DND-41 (cell line): ENCODE data around the gene SCAND1.

Source experiments
- CTCF ChIP-seq: IDR thresholded peaks from 2 replicates; pipeline ENCODE4 v1.5.1; 2012; ENCODE audit warnings: borderline replicate concordance, low read length, moderate library complexity, mild to moderate bottlenecking; ENCODE audit not compliant: poor library complexity, severe bottlenecking; ENCODE audit errors: extremely low read depth
- EZH2 ChIP-seq: IDR thresholded peaks from 3 replicates; pipeline ENCODE4 v1.6.1; 2012; ENCODE audit warnings: borderline replicate concordance, low read depth, mild to moderate bottlenecking, moderate library complexity, low read length, inconsistent platforms; ENCODE audit not compliant: severe bottlenecking

- TF ChIP-seq CTCF (no peak), EZH2 (no peak)
Observed at GRCh38 chr20:35981969-35982368, 27.7 kb upstream of the SCAND1 start.
